ENCODE results near the gene TAOK1. TPM values are rescaled to one million over a fixed set of nuclear protein-coding genes. Genes with fewer than 3 reads are reported as not detected.
"Not testable (repeated sequence)": the region's sequence is repeated elsewhere in the genome, so short reads cannot be mapped to it uniquely, and the experiment has no call there.

Gene TAOK1
- total RNA-seq, 1 donor from 2014 or later: 41.9 TPM

GRCh38 chr17:29473437-29473836 is 83.3 kb downstream of the TAOK1 start:
- H3K4me3 Mint-ChIP-seq (ENCODE audit: low read depth); H3K27ac Mint-ChIP-seq; H3K27me3 Mint-ChIP-seq (ENCODE audit: low read depth): not testable (repeated sequence)

GRCh38 chr17:29474297-29474696 is 84.1 kb downstream of the TAOK1 start:
- H3K36me3 Mint-ChIP-seq (ENCODE audit: low read depth): peaks cover 36% of the 10 kb centered on the region
- no peaks in the 10 kb centered on the region for H3K9me3 Mint-ChIP-seq
- no peaks in the 10 kb centered on the region for H3K27me3 Mint-ChIP-seq (ENCODE audit: low read depth)
- no peak overlapping the region for H3K4me3 Mint-ChIP-seq (ENCODE audit: low read depth)
- intact Hi-C loops (cut with micrococcal nuclease): no loop called here
- no peak overlapping the region for H3K27ac Mint-ChIP-seq
- no peaks in the 10 kb centered on the region for H3K4me1 Mint-ChIP-seq (ENCODE audit: low read depth)
- DNase-seq (ENCODE audit: low spot score): no peak

More at GRCh38 chr17:29473437-29473836, 83.3 kb downstream of the TAOK1 start:
- intact Hi-C loops (cut with micrococcal nuclease); H3K4me1 Mint-ChIP-seq (ENCODE audit: low read depth); DNase-seq (ENCODE audit: low spot score); H3K9me3 Mint-ChIP-seq: not testable (repeated sequence)
- peaks cover 36% of the 10 kb centered on the region for H3K36me3 Mint-ChIP-seq (ENCODE audit: low read depth)

GRCh38 chr17:29475891-29476290 is 85.7 kb downstream of the TAOK1 start:
- Mint-ChIP-seq H3K27me3 (ENCODE audit: low read depth) (no peaks in the 10 kb centered on the region), H3K4me1 (ENCODE audit: low read depth) (no peaks in the 10 kb centered on the region), H3K4me3 (ENCODE audit: low read depth) (no peak overlapping the region), H3K36me3 (ENCODE audit: low read depth) (peaks cover 34% of the 10 kb centered on the region), H3K27ac (no peak overlapping the region), H3K9me3 (no peaks in the 10 kb centered on the region)
- no peak for DNase-seq (ENCODE audit: low spot score)
- intact Hi-C loops (cut with micrococcal nuclease): no loop called here

- H3K9me3 Mint-ChIP-seq; H3K4me1 Mint-ChIP-seq (ENCODE audit: low read depth); H3K4me3 Mint-ChIP-seq (ENCODE audit: low read depth); H3K27me3 Mint-ChIP-seq (ENCODE audit: low read depth); intact Hi-C loops (cut with micrococcal nuclease); DNase-seq (ENCODE audit: low spot score); H3K27ac Mint-ChIP-seq: not testable (repeated sequence)
- peaks cover 10% of the 10 kb centered on the region for H3K36me3 Mint-ChIP-seq (ENCODE audit: low read depth)
Observed at GRCh38 chr17:29480249-29480928, 90.2 kb downstream of the TAOK1 start.

- Mint-ChIP-seq H3K27ac (no peak overlapping the region), H3K27me3 (ENCODE audit: low read depth) (no peaks in the 10 kb centered on the region), H3K4me1 (ENCODE audit: low read depth) (no peaks in the 10 kb centered on the region), H3K36me3 (ENCODE audit: low read depth) (peaks cover 9% of the 10 kb centered on the region), H3K4me3 (ENCODE audit: low read depth) (no peak overlapping the region), H3K9me3 (no peaks in the 10 kb centered on the region)
- intact Hi-C loops (cut with micrococcal nuclease): no loop called here
- DNase-seq (ENCODE audit: low spot score): no peak
Observed at GRCh38 chr17:29483503-29483902, 93.3 kb downstream of the TAOK1 start.

- intact Hi-C loops (cut with micrococcal nuclease): no loop called here
- peaks cover 3% of the 10 kb centered on the region for H3K4me1 Mint-ChIP-seq (ENCODE audit: low read depth)
- H3K27me3 Mint-ChIP-seq (ENCODE audit: low read depth): no peaks in the 10 kb centered on the region
- no peak overlapping the region for H3K27ac Mint-ChIP-seq
- no peak for DNase-seq (ENCODE audit: low spot score)
- H3K36me3 Mint-ChIP-seq (ENCODE audit: low read depth): peaks cover 59% of the 10 kb centered on the region
- H3K4me3 Mint-ChIP-seq (ENCODE audit: low read depth): no peak overlapping the region
- H3K9me3 Mint-ChIP-seq: no peaks in the 10 kb centered on the region
Observed at GRCh38 chr17:29495011-29495410, 104.8 kb downstream of the TAOK1 start.

GRCh38 chr17:29504711-29505110 is 114.5 kb downstream of the TAOK1 start:
- H3K4me1 Mint-ChIP-seq (ENCODE audit: low read depth): no peaks in the 10 kb centered on the region
- H3K9me3 Mint-ChIP-seq: no peaks in the 10 kb centered on the region
- no peak overlapping the region for H3K4me3 Mint-ChIP-seq (ENCODE audit: low read depth)
- intact Hi-C loops (cut with micrococcal nuclease): no loop called here
- no peak overlapping the region for H3K27ac Mint-ChIP-seq
- peaks cover 55% of the 10 kb centered on the region for H3K36me3 Mint-ChIP-seq (ENCODE audit: low read depth)
- no peak for DNase-seq (ENCODE audit: low spot score)
- H3K27me3 Mint-ChIP-seq (ENCODE audit: low read depth): no peaks in the 10 kb centered on the region

- no peaks in the 10 kb centered on the region for H3K27me3 Mint-ChIP-seq (ENCODE audit: low read depth)
- no peaks in the 10 kb centered on the region for H3K4me1 Mint-ChIP-seq (ENCODE audit: low read depth)
- intact Hi-C loops (cut with micrococcal nuclease): no loop called here
- peaks cover 55% of the 10 kb centered on the region for H3K36me3 Mint-ChIP-seq (ENCODE audit: low read depth)
- H3K9me3 Mint-ChIP-seq: no peaks in the 10 kb centered on the region
- no peak for DNase-seq (ENCODE audit: low spot score)
- no peak overlapping the region for H3K4me3 Mint-ChIP-seq (ENCODE audit: low read depth)
- no peak overlapping the region for H3K27ac Mint-ChIP-seq
Observed at GRCh38 chr17:29505836-29506235, 115.7 kb downstream of the TAOK1 start.

GRCh38 chr17:29510953-29511352 is 120.8 kb downstream of the TAOK1 start:
- Mint-ChIP-seq H3K4me3 (ENCODE audit: low read depth) (no peak overlapping the region), H3K27me3 (ENCODE audit: low read depth) (no peaks in the 10 kb centered on the region), H3K9me3 (no peaks in the 10 kb centered on the region), H3K27ac (no peak overlapping the region), H3K4me1 (ENCODE audit: low read depth) (no peaks in the 10 kb centered on the region), H3K36me3 (ENCODE audit: low read depth) (peaks cover 42% of the 10 kb centered on the region)
- intact Hi-C loops (cut with micrococcal nuclease): no loop called here
- DNase-seq (ENCODE audit: low spot score): no peak

- H3K27ac Mint-ChIP-seq: no peak overlapping the region
- no peak for DNase-seq (ENCODE audit: low spot score)
- intact Hi-C loops (cut with micrococcal nuclease): no loop called here
- no peaks in the 10 kb centered on the region for H3K9me3 Mint-ChIP-seq
- no peaks in the 10 kb centered on the region for H3K4me1 Mint-ChIP-seq (ENCODE audit: low read depth)
- no peak overlapping the region for H3K4me3 Mint-ChIP-seq (ENCODE audit: low read depth)
- peaks cover 45% of the 10 kb centered on the region for H3K36me3 Mint-ChIP-seq (ENCODE audit: low read depth)
- no peaks in the 10 kb centered on the region for H3K27me3 Mint-ChIP-seq (ENCODE audit: low read depth)
Observed at GRCh38 chr17:29514792-29515191, 124.6 kb downstream of the TAOK1 start.

GRCh38 chr17:29518359-29518758 is 128.2 kb downstream of the TAOK1 start:
- Mint-ChIP-seq H3K9me3 (no peaks in the 10 kb centered on the region), H3K4me1 (ENCODE audit: low read depth) (no peaks in the 10 kb centered on the region), H3K4me3 (ENCODE audit: low read depth) (no peak overlapping the region), H3K27ac (no peak overlapping the region), H3K27me3 (ENCODE audit: low read depth) (no peaks in the 10 kb centered on the region), H3K36me3 (ENCODE audit: low read depth) (peaks cover 46% of the 10 kb centered on the region)
- intact Hi-C loops (cut with micrococcal nuclease): no loop called here
- DNase-seq (ENCODE audit: low spot score): no peak

- Mint-ChIP-seq H3K4me3 (ENCODE audit: low read depth) (no peak overlapping the region), H3K27me3 (ENCODE audit: low read depth) (no peaks in the 10 kb centered on the region), H3K9me3 (no peaks in the 10 kb centered on the region), H3K27ac (no peak overlapping the region), H3K4me1 (ENCODE audit: low read depth) (no peaks in the 10 kb centered on the region), H3K36me3 (ENCODE audit: low read depth) (peaks cover 22% of the 10 kb centered on the region)
- intact Hi-C loops (cut with micrococcal nuclease): no loop called here
- no peak for DNase-seq (ENCODE audit: low spot score)
Observed at GRCh38 chr17:29524692-29525091, 134.5 kb downstream of the TAOK1 start.

- H3K9me3 Mint-ChIP-seq: no peaks in the 10 kb centered on the region
- H3K27me3 Mint-ChIP-seq (ENCODE audit: low read depth): no peaks in the 10 kb centered on the region
- H3K4me3 Mint-ChIP-seq (ENCODE audit: low read depth): no peak overlapping the region
- no peak for DNase-seq (ENCODE audit: low spot score)
- intact Hi-C loops (cut with micrococcal nuclease): no loop called here
- H3K4me1 Mint-ChIP-seq (ENCODE audit: low read depth): no peaks in the 10 kb centered on the region
- peaks cover 23% of the 10 kb centered on the region for H3K36me3 Mint-ChIP-seq (ENCODE audit: low read depth)
- no peak overlapping the region for H3K27ac Mint-ChIP-seq
Observed at GRCh38 chr17:29526322-29526721, 136.2 kb downstream of the TAOK1 start.

GRCh38 chr17:29533976-29534375 is 143.8 kb downstream of the TAOK1 start:
- Mint-ChIP-seq H3K4me3 (ENCODE audit: low read depth) (no peak overlapping the region), H3K4me1 (ENCODE audit: low read depth) (no peaks in the 10 kb centered on the region), H3K9me3 (no peaks in the 10 kb centered on the region), H3K27me3 (ENCODE audit: low read depth) (no peaks in the 10 kb centered on the region), H3K36me3 (ENCODE audit: low read depth) (peaks cover 39% of the 10 kb centered on the region), H3K27ac (no peak overlapping the region)
- no peak for DNase-seq (ENCODE audit: low spot score)
- intact Hi-C loops (cut with micrococcal nuclease): no loop called here
